Measurements from ENCODE around the gene AIDA. TPM values are rescaled to one million over a fixed set of nuclear protein-coding genes. Genes with fewer than 3 reads are reported as not detected.

The AIDA gene
- total RNA-seq, 1 donor from 2014 or later = 49.6 TPM

- intact Hi-C loops (cut with DNase I) = no loop called here
- Histone ChIP-seq H3K27ac (no peak overlapping the region), H3K4me1 (no peaks in the 10 kb centered on the region), H3K4me3 (no peak overlapping the region), H3K36me3 (peaks cover 0 to 87% of the 10 kb centered on the region in 2 donors), H3K27me3 (no peaks in the 10 kb centered on the region), H3K9me3 (no peaks in the 10 kb centered on the region)
- no peak for TF ChIP-seq POLR2AphosphoS5 (IDR thresholded peaks at IDR 0.05; ENCODE audit: insufficient read depth in 1 of 2, low read depth in 1 of 2)
- no peak for TF ChIP-seq CTCF (IDR thresholded peaks at IDR 0.05)
- no peak for TF ChIP-seq POLR2A (IDR thresholded peaks at IDR 0.05)
- no peak for DNase-seq (ENCODE audit: extremely low spot score in 2 of 2)
These were observed 54.4 kb downstream of the AIDA start for GRCh38 chr1:222657899-222658298.

GRCh38 chr1:222656391-222657155 is 55.7 kb downstream of the AIDA start:
- no peaks in the 10 kb centered on the region for H3K4me1 ChIP-seq
- H3K4me3 ChIP-seq = no peak overlapping the region
- DNase-seq (ENCODE audit: extremely low spot score in 2 of 2) = no peak
- H3K36me3 ChIP-seq = peaks cover 0 to 89% of the 10 kb centered on the region in 2 donors
- no peaks in the 10 kb centered on the region for H3K27me3 ChIP-seq
- H3K27ac ChIP-seq = no peak overlapping the region
- intact Hi-C loops (cut with DNase I) = no loop called here
- no peaks in the 10 kb centered on the region for H3K9me3 ChIP-seq
- TF ChIP-seq CTCF (IDR thresholded peaks at IDR 0.05) (no peak), POLR2AphosphoS5 (IDR thresholded peaks at IDR 0.05; ENCODE audit: insufficient read depth in 1 of 2, low read depth in 1 of 2) (no peak), POLR2A (IDR thresholded peaks at IDR 0.05) (no peak)

DNA sequence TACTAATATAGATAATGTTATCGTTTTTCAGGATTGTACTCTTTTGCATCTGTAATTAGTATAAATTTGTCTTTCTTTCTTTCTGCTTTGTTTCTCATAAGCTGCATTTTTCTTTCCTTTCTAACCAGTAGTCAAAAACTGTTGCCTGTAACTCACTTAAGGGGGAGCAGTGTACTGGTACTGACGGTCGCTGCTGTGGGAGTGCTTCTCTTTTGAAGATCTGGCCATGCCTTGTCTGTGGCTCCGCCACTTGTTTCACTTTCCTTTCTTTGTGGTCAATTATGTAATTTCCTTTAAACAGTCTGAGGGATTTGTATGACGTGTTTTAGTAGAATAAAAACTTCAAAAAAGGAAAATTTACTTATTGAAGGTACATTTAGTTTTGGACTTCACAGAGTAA is 57.4 kb downstream of the AIDA start:
- H3K27ac ChIP-seq = no peak overlapping the region
- intact Hi-C loops (cut with DNase I) = no loop called here
- no peaks in the 10 kb centered on the region for H3K4me1 ChIP-seq
- H3K4me3 ChIP-seq = no peak overlapping the region
- H3K36me3 ChIP-seq = peaks cover 0 to 87% of the 10 kb centered on the region in 2 donors
- H3K9me3 ChIP-seq = no peaks in the 10 kb centered on the region
- no peak for DNase-seq (ENCODE audit: extremely low spot score in 2 of 2)
- H3K27me3 ChIP-seq = no peaks in the 10 kb centered on the region
- TF ChIP-seq POLR2AphosphoS5 (IDR thresholded peaks at IDR 0.05; ENCODE audit: insufficient read depth in 1 of 2, low read depth in 1 of 2) (no peak), POLR2A (IDR thresholded peaks at IDR 0.05) (no peak), CTCF (IDR thresholded peaks at IDR 0.05) (no peak)

GRCh38 chr1:222653178-222653827 is 59.0 kb downstream of the AIDA start:
- H3K9me3 ChIP-seq = no peaks in the 10 kb centered on the region
- no peak overlapping the region for H3K4me3 ChIP-seq
- intact Hi-C loops (cut with DNase I) = no loop called here
- peaks cover 0 to 79% of the 10 kb centered on the region in 2 donors for H3K36me3 ChIP-seq
- no peaks in the 10 kb centered on the region for H3K4me1 ChIP-seq
- no peak for DNase-seq (ENCODE audit: extremely low spot score in 2 of 2)
- no peak for TF ChIP-seq POLR2A (IDR thresholded peaks at IDR 0.05)
- no peak for TF ChIP-seq CTCF (IDR thresholded peaks at IDR 0.05)
- no peak for TF ChIP-seq POLR2AphosphoS5 (IDR thresholded peaks at IDR 0.05; ENCODE audit: insufficient read depth in 1 of 2, low read depth in 1 of 2)
- no peaks in the 10 kb centered on the region for H3K27me3 ChIP-seq
- no peak overlapping the region for H3K27ac ChIP-seq

- no peaks in the 10 kb centered on the region for H3K27me3 ChIP-seq
- H3K27ac ChIP-seq = no peak overlapping the region
- no peak overlapping the region for H3K4me3 ChIP-seq
- H3K4me1 ChIP-seq = no peaks in the 10 kb centered on the region
- DNase-seq (ENCODE audit: extremely low spot score in 2 of 2) = no peak
- intact Hi-C loops (cut with DNase I) = no loop called here
- TF ChIP-seq POLR2A (IDR thresholded peaks at IDR 0.05) (no peak), POLR2AphosphoS5 (IDR thresholded peaks at IDR 0.05; ENCODE audit: insufficient read depth in 1 of 2, low read depth in 1 of 2) (no peak), CTCF (IDR thresholded peaks at IDR 0.05) (no peak)
- H3K9me3 ChIP-seq = no peaks in the 10 kb centered on the region
- peaks cover 0 to 73% of the 10 kb centered on the region in 2 donors for H3K36me3 ChIP-seq
These were observed 59.6 kb downstream of the AIDA start for GRCh38 chr1:222652676-222653075.

Data from vagina (tissue), 2 donors.